HepG2 (cell line): ENCODE results near the gene ME3. TPM values are rescaled to one million over a fixed set of nuclear protein-coding genes. Genes with fewer than 3 reads are reported as not detected.

Source experiments
- ATAC-seq: fragments of 200-7000 bp; cut with Tn5 transposase; 3 replicates; pipeline ENCODE4 v1.9.1; 2020; ENCODE audit warnings: mild to moderate bottlenecking, moderate library complexity
- BruUV-seq: library from RNA; stranded (reverse); fragments of 400-500 nt; replicated peaks from 2 replicates; lab custom pipeline; 2021; lab: Mats Ljungman, UMichigan
- CTCF ChIA-PET: fragments of 300-600 bp; formaldehyde crosslinking; extraction: SDS; loops from one replicate; lab custom pipeline; 2021; ENCODE audit warnings: low total read pairs, inconsistent platforms, low intra/inter-chr PET ratio; lab: Yijun Ruan, JAX
- POLR2A ChIA-PET: fragments of 350-600 bp; sonication (Branson Sonifier 250); formaldehyde crosslinking; loops from one replicate; lab custom pipeline; 2020; ENCODE audit warnings: antibody characterized with exemption, inconsistent platforms; lab: Yijun Ruan, JAX
- DNase-seq: peaks from one replicate; pipeline ENCODE4 v3.0.0-alpha.2; 2015; ENCODE audit warnings: low spot score
- FAIRE-seq: peaks from 3 replicates; lab custom pipeline; 2011; peaks lifted over from hg19 to GRCh38; lab: Jason Lieb, UNC
- H2AFZ ChIP-seq: one replicate; pipeline ENCODE4 v1.6.1; 2011; ENCODE audit warnings: low read length, inconsistent platforms
- H3K27ac ChIP-seq: fragments of 300-600 bp; 3 replicates; pipeline ENCODE4 v1.8.0; 2011; ENCODE audit warnings: mixed run types, mild to moderate bottlenecking, mixed read lengths, low read length, inconsistent platforms; ENCODE audit not compliant: insufficient read depth; ENCODE audit errors: extremely low read length
- H3K27me3 ChIP-seq, 2 experiments: fragments of 200-600 bp in 1 of 2; 2 replicates in 1 of 2; 3 replicates in 1 of 2; pipeline versions ENCODE4 v1.6.0 to v1.8.0; 2011; ENCODE audit warnings: low read length in 2 of 2, mild to moderate bottlenecking in 2 of 2, moderate library complexity in 2 of 2, inconsistent platforms in 1 of 2; ENCODE audit not compliant: insufficient read depth in 2 of 2, control insufficient read depth in 1 of 2
- H3K36me3 ChIP-seq, 2 experiments: fragments of 200-600 bp in 1 of 2; replicated peaks in 1 of 2; 2 replicates in 1 of 2; 3 replicates in 1 of 2; pipeline versions ENCODE4 v1.5.1 to v1.8.0; 2011; ENCODE audit warnings: low read length in 2 of 2, inconsistent platforms in 1 of 2; ENCODE audit not compliant: insufficient read depth in 2 of 2, control insufficient read depth in 1 of 2
- H3K4me1 ChIP-seq: 2 replicates; pipeline ENCODE4 v1.5.1; 2012; ENCODE audit warnings: low read length, inconsistent platforms; ENCODE audit not compliant: insufficient read depth
- H3K4me2 ChIP-seq: 2 replicates; pipeline ENCODE4 v1.6.0; 2011; ENCODE audit warnings: low read depth, low read length, inconsistent platforms
- H3K4me3 ChIP-seq, 3 experiments: fragments of 200-600 bp in 1 of 3; sonication (generic), shearing (Covaris generic) in 1 of 3; replicated peaks in 1 of 3; 2 replicates each; pipeline ENCODE4 v1.5.1; 2011 to 2016; ENCODE audit warnings: low read length in 3 of 3, inconsistent platforms in 2 of 3, low read depth in 2 of 3, mild to moderate bottlenecking in 2 of 3, control low read depth in 1 of 3, mixed read lengths in 1 of 3; ENCODE audit not compliant: insufficient read depth in 1 of 3
- H3K79me2 ChIP-seq: one replicate; pipeline ENCODE4 v1.6.1; 2011; ENCODE audit warnings: low read length, inconsistent platforms; ENCODE audit not compliant: insufficient read depth
- H3K9ac ChIP-seq: 2 replicates; pipeline ENCODE4 v1.6.0; 2011; ENCODE audit warnings: mild to moderate bottlenecking, low read depth, low read length, inconsistent platforms; ENCODE audit not compliant: insufficient read depth
- H3K9me3 ChIP-seq: 2 replicates; pipeline ENCODE4 v1.5.1; 2012; ENCODE audit warnings: mild to moderate bottlenecking, low read length
- H4K20me1 ChIP-seq: 2 replicates; pipeline ENCODE4 v1.6.0; 2011; ENCODE audit warnings: inconsistent platforms, mild to moderate bottlenecking, low read length, moderate library complexity; ENCODE audit not compliant: insufficient read depth
- EZH2 ChIP-seq: conservative IDR thresholded peaks from 2 replicates; pipeline ENCODE4 v1.6.1; 2012; ENCODE audit warnings: mild to moderate bottlenecking, low read depth, low read length, moderate library complexity
- HNF4A ChIP-seq: sonication (generic); formaldehyde crosslinking; IDR thresholded peaks from 2 replicates; pipeline ENCODE4 v1.4.0; 2020; ENCODE audit warnings: missing genetic modification reagents
- KDM5A ChIP-seq: fragments of 200-600 bp; sonication (generic); IDR thresholded peaks from 2 replicates; pipeline ENCODE4 v1.7.0; 2018; ENCODE audit warnings: antibody characterized with exemption, mild to moderate bottlenecking, low read length, borderline replicate concordance
- MAZ ChIP-seq, 2 experiments: sonication (generic) in 1 of 2; formaldehyde crosslinking in 1 of 2; IDR thresholded peaks; 2 replicates each; pipeline versions ENCODE4 v1.5.0 to v1.6.1; 2012 to 2020; ENCODE audit warnings: low read depth in 2 of 2, mild to moderate bottlenecking in 2 of 2, borderline replicate concordance in 1 of 2, improper control_type of control experiment in 1 of 2, low read length in 1 of 2, missing genetic modification reagents in 1 of 2, moderate library complexity in 1 of 2
- MEF2D ChIP-seq: sonication (generic); formaldehyde crosslinking; IDR thresholded peaks from 2 replicates; pipeline ENCODE4 v1.5.1; 2020; ENCODE audit warnings: mild to moderate bottlenecking, missing genetic modification reagents
- MIER2 ChIP-seq: IDR thresholded peaks from 2 replicates; pipeline ENCODE4 v1.6.1; 2016; ENCODE audit warnings: missing biosample characterization, missing genetic modification reagents
- PAWR ChIP-seq: sonication (generic); formaldehyde crosslinking; IDR thresholded peaks from 2 replicates; pipeline ENCODE4 v1.4.0; 2020; ENCODE audit warnings: missing genetic modification reagents, mild to moderate bottlenecking, borderline replicate concordance
- PBX2 ChIP-seq: IDR thresholded peaks from 2 replicates; pipeline ENCODE4 v1.6.1; 2016; ENCODE audit warnings: control low read depth
- ZNF598 ChIP-seq: sonication (generic); formaldehyde crosslinking; IDR thresholded peaks from 2 replicates; pipeline ENCODE4 v1.5.1; 2020; ENCODE audit warnings: mild to moderate bottlenecking, missing genetic modification reagents, borderline replicate concordance
- ZNF883 ChIP-seq: sonication (generic); formaldehyde crosslinking; IDR thresholded peaks from 2 replicates; pipeline ENCODE4 v1.5.1; 2020; ENCODE audit warnings: mild to moderate bottlenecking, missing genetic modification reagents; ENCODE audit errors: not compliant biosample characterization
- WGBS: methylation state at CpG from one replicate; pipeline ENCODE4 v1.1.6; 2017; ENCODE audit warnings: low lambda C conversion rate; 5-methylcytosine and 5-hydroxymethylcytosine counted together
- in situ Hi-C: cut with HindIII; loops from 2 replicates; pipeline ENCODE4 v1.10.0; 2017; ENCODE audit warnings: low pct_unique_long_range_greater_than_20kb; ENCODE audit not compliant: extremely low pct_ligation_motif_present
- intact Hi-C: fragments of 100-400 bp; cut with micrococcal nuclease; formaldehyde crosslinking; loops from one replicate; pipeline ENCODE4 v1.10.0; 2022; ENCODE audit not compliant: unreplicated experiment
- polyA plus RNA-seq, 8 experiments: library from polyadenylated mRNA; depleted of rRNA in 3 of 8; stranded (reverse) in 7 of 8; unstranded in 1 of 8; fragments of >200 nt; fragmentation: Illumina TruSeq in 4 of 8; extraction: Trizol in 4 of 8; gene quantifications; 2 replicates each; pipeline versions ENCODE4 v1.2.1 to v1.2.3, GENCODE V29; 2011 to 2016; ENCODE audit warnings: low read depth in 4 of 8, missing spikeins in 1 of 8, mixed read lengths in 1 of 8; ENCODE audit not compliant: insufficient read depth in 1 of 8
- total RNA-seq, 5 experiments: library from RNA; depleted of rRNA; stranded (reverse); fragments of >200 nt; fragmentation: Illumina TruSeq; extraction: Trizol; gene quantifications; 2 replicates each; pipeline ENCODE4 v1.2.3, GENCODE V29; 2016; ENCODE audit warnings: low read depth in 1 of 5
- TF ChIP-seq, protein P1 (sequence below): sonication (generic); formaldehyde crosslinking; IDR thresholded peaks from 2 replicates; pipeline ENCODE4 v1.5.1; 2020; ENCODE audit warnings: mild to moderate bottlenecking, moderate library complexity, missing genetic modification reagents

ME3 gene
- total and polyA plus RNA-seq, 2 of the 13 experiments (the other 11 are each of a cell fraction or from before 2014, with no cell fraction given), result not detected

DNA sequence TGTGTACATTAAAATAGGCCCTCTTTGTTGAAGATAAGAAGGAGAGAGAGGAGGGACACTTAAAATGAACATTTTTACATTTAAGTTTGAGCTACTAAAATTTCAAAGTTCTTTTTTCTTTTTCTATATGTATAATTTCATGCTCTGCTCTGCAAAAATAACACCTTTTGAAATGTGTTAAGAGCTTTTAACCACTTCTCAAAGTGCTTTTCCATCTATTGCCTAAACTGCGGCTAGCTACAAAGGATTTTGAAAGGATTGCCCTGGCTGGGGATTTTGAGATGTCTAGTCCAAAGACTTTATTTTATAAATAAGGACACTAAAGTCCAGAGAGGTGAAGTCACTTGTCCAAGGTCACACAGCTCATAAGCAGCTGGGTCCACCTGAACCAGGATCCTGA, 159.3 kb downstream of the ME3 start:
- H3K27me3 ChIP-seq, result no peaks in the 10 kb centered on the region
- H4K20me1 ChIP-seq, result no peaks in the 10 kb centered on the region
- ChIA-PET CTCF (no interaction called here), POLR2A (interaction anchor here (0.9 kb wide), 1 partner anchor 29 kb away, joined by 3 read pairs; no protein-coding TSS in a partner anchor)
- H3K36me3 ChIP-seq, result no peaks in the 10 kb centered on the region
- H3K4me3 ChIP-seq, result no peak overlapping the region
- FAIRE-seq, result no peak
- TF ChIP-seq MIER2 (CRISPR knock-in tag) (no peak), ZNF598 (no peak), MAZ (IDR thresholded peaks at IDR 0.05; ENCODE audit: borderline replicate concordance, low read depth, low read length) (no peak), MAZ (CRISPR knock-in tag; IDR thresholded peaks at IDR 0.05; ENCODE audit: low read depth) (no peak)
- H3K9ac ChIP-seq, result no peak overlapping the region
- BruUV-seq, result no TSS peak
- H3K4me1 ChIP-seq, result peaks cover 33% of the 10 kb centered on the region
- no peak overlapping the region for H2AFZ ChIP-seq
- in situ Hi-C loops (no loop called here), intact Hi-C loops (no loop called here)
- no peak for DNase-seq
- 92% methylated on average over 1 of the region's 1 CpG for WGBS
- no peak for ATAC-seq
- H3K4me2 ChIP-seq, result no peak overlapping the region
- no peaks in the 10 kb centered on the region for H3K79me2 ChIP-seq
- no peaks in the 10 kb centered on the region for H3K9me3 ChIP-seq
- H3K27ac ChIP-seq, result no peak overlapping the region

- H3K79me2 ChIP-seq, result no peaks in the 10 kb centered on the region
- no peak overlapping the region for H3K9ac ChIP-seq
- DNase-seq, result no peak
- FAIRE-seq, result no peak
- TF ChIP-seq PBX2 (CRISPR knock-in tag), result no peak
- TF ChIP-seq KDM5A, result no peak
- no peak for TF ChIP-seq PAWR (CRISPR knock-in tag)
- TF ChIP-seq EZH2, result no peak
- no peak for TF ChIP-seq HNF4A (CRISPR knock-in tag)
- no peak for TF ChIP-seq ZNF883 (CRISPR knock-in tag)
- TF ChIP-seq MEF2D, result peak; percentile 67; the same call in 1 of the 2 replicates
- TF ChIP-seq, protein P1, sequence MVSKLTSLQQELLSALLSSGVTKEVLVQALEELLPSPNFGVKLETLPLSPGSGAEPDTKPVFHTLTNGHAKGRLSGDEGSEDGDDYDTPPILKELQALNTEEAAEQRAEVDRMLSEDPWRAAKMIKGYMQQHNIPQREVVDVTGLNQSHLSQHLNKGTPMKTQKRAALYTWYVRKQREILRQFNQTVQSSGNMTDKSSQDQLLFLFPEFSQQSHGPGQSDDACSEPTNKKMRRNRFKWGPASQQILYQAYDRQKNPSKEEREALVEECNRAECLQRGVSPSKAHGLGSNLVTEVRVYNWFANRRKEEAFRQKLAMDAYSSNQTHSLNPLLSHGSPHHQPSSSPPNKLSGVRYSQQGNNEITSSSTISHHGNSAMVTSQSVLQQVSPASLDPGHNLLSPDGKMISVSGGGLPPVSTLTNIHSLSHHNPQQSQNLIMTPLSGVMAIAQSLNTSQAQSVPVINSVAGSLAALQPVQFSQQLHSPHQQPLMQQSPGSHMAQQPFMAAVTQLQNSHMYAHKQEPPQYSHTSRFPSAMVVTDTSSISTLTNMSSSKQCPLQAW, result no peak
- H4K20me1 ChIP-seq, result no peaks in the 10 kb centered on the region
- in situ Hi-C loops, result no loop called here
- ChIA-PET POLR2A (no interaction called here), CTCF (no interaction called here)
- no peak overlapping the region for H3K4me3 ChIP-seq
- no peak for ATAC-seq
- no peaks in the 10 kb centered on the region for H3K36me3 ChIP-seq
- intact Hi-C loops, result no loop called here
- WGBS, result 39% methylated on average over 3 of the region's 3 CpGs
- no peaks in the 10 kb centered on the region for H3K27me3 ChIP-seq
- H2AFZ ChIP-seq, result no peak overlapping the region
- H3K4me2 ChIP-seq, result no peak overlapping the region
- H3K9me3 ChIP-seq, result no peaks in the 10 kb centered on the region
- H3K27ac ChIP-seq, result no peak overlapping the region
- H3K4me1 ChIP-seq, result peaks cover 50% of the 10 kb centered on the region
- no TSS peak for BruUV-seq
These were observed 161.3 kb downstream of the ME3 start for GRCh38 chr11:86511086-86511551.
